B cell (primary cell): Measurements from ENCODE around the gene MICAL3. TPM values are rescaled to one million over a fixed set of nuclear protein-coding genes. Genes with fewer than 3 reads are reported as not detected.
"Not testable (repeated sequence)": the region's sequence is repeated elsewhere in the genome, so short reads cannot be mapped to it uniquely, and the experiment has no call there.

Source experiments
- ATAC-seq: fragments of 200-7000 bp; cut with Tn5 transposase; one replicate; pipeline ENCODE4 v1.10.0; 2021; ENCODE audit warnings: low read depth, mild to moderate bottlenecking, moderate number of reproducible peaks, moderate library complexity
- CTCF ChIA-PET: fragments of 350-600 bp; sonication (Branson Sonifier 250); formaldehyde crosslinking; loops from one replicate; lab custom pipeline; 2021; ENCODE audit warnings: antibody characterized with exemption, inconsistent platforms; lab: Charles Lee
- POLR2A ChIA-PET: fragments of 350-600 bp; sonication (Branson Sonifier 250); formaldehyde crosslinking; loops from one replicate; lab custom pipeline; 2021; ENCODE audit warnings: antibody characterized with exemption; lab: Charles Lee
- DNase-seq: peaks from one replicate; pipeline ENCODE4 v3.0.0; 2013
- H2AFZ ChIP-seq: 2 replicates; pipeline ENCODE4 v1.6.1; 2012; ENCODE audit warnings: mild to moderate bottlenecking, low read depth, low read length; ENCODE audit not compliant: insufficient read depth, poor library complexity, severe bottlenecking
- H3K27ac ChIP-seq, 2 donors: 1 replicate in 1 of 2; 2 replicates in 1 of 2; pipeline ENCODE4 v1.5.1; 2012 to 2013; ENCODE audit warnings: low read length in 2 of 2, mild to moderate bottlenecking in 2 of 2, moderate library complexity in 1 of 2
- H3K27me3 ChIP-seq, 4 experiments: fragments of 200-600 bp in 1 of 4; sonication (generic) in 1 of 4; replicated peaks in 1 of 4; 1 replicate in 2 of 4; 2 replicates in 2 of 4; pipeline versions ENCODE4 v1.6.1 to v1.7.0; 2013 to 2016; ENCODE audit warnings: low read length in 3 of 4, mild to moderate bottlenecking in 2 of 4, mixed read lengths in 1 of 4, moderate library complexity in 1 of 4; ENCODE audit not compliant: insufficient read depth in 4 of 4, control insufficient read depth in 3 of 4; ENCODE audit errors: control extremely low read depth in 1 of 4
- H3K36me3 ChIP-seq, 2 experiments: replicated peaks in 1 of 2; 1 replicate in 1 of 2; 2 replicates in 1 of 2; pipeline versions ENCODE4 v1.6.1 to v1.7.1; 2013; ENCODE audit warnings: low read length in 1 of 2; ENCODE audit not compliant: insufficient read depth in 2 of 2, control insufficient read depth in 1 of 2; ENCODE audit errors: control extremely low read depth in 1 of 2, extremely low read depth in 1 of 2
- H3K4me1 ChIP-seq, 2 donors: fragments of 200-600 bp in 1 of 2; sonication (generic) in 1 of 2; 1 replicate in 1 of 2; 2 replicates in 1 of 2; pipeline versions ENCODE4 v1.5.1 to v1.6.1; 2013 to 2017; ENCODE audit warnings: low read length in 2 of 2; ENCODE audit not compliant: control insufficient read depth in 2 of 2, insufficient read depth in 2 of 2
- H3K4me2 ChIP-seq: replicated peaks from 2 replicates; pipeline ENCODE3; 2012; ENCODE audit warnings: mild to moderate bottlenecking, low read depth, low read length; ENCODE audit not compliant: poor library complexity, severe bottlenecking
- H3K4me3 ChIP-seq, 5 experiments: fragments of 200-600 bp in 1 of 5; sonication (generic) in 1 of 5; 1 replicate in 3 of 5; 2 replicates in 2 of 5; pipeline versions ENCODE4 v1.5.1 to v1.7.0; 2011 to 2016; ENCODE audit warnings: low read length in 4 of 5, mild to moderate bottlenecking in 4 of 5, low read depth in 2 of 5, control low read depth in 1 of 5, moderate library complexity in 1 of 5; ENCODE audit not compliant: insufficient read depth in 1 of 5; ENCODE audit errors: control extremely low read depth in 1 of 5, extremely low read depth in 1 of 5
- H3K79me2 ChIP-seq: fragments of 200-600 bp; sonication (generic); one replicate; pipeline ENCODE4 v1.6.0; 2016; ENCODE audit warnings: low read length; ENCODE audit not compliant: control insufficient read depth, insufficient read depth
- H3K9ac ChIP-seq: fragments of 200-600 bp; sonication (generic); 2 replicates; pipeline ENCODE4 v1.6.1; 2017; ENCODE audit warnings: mild to moderate bottlenecking, low read length, moderate library complexity
- H3K9me3 ChIP-seq, 3 donors: one replicate each; pipeline versions ENCODE4 v1.6.1 to v1.7.1; 2013; ENCODE audit warnings: low read length in 2 of 3; ENCODE audit not compliant: control insufficient read depth in 2 of 3, insufficient read depth in 1 of 3; ENCODE audit errors: control extremely low read depth in 1 of 3
- H4K20me1 ChIP-seq: 2 replicates; pipeline ENCODE4 v1.6.0; 2012; ENCODE audit warnings: mild to moderate bottlenecking, low read length; ENCODE audit not compliant: insufficient read depth, control insufficient read depth, poor library complexity, severe bottlenecking
- H3K27ac Mint-ChIP-seq: one replicate; pipeline ENCODE4 v1.8.0; 2021; ENCODE audit warnings: mixed read lengths
- H3K27me3 Mint-ChIP-seq: one replicate; pipeline ENCODE4 v1.8.0; 2021; ENCODE audit warnings: mixed read lengths
- H3K4me1 Mint-ChIP-seq: one replicate; pipeline ENCODE4 v1.8.0; 2021; ENCODE audit warnings: mixed read lengths
- H3K4me3 Mint-ChIP-seq: one replicate; pipeline ENCODE4 v1.8.0; 2021; ENCODE audit warnings: mixed read lengths
- H3K9me3 Mint-ChIP-seq: one replicate; pipeline ENCODE4 v1.8.0; 2022; ENCODE audit warnings: mixed read lengths; ENCODE audit not compliant: insufficient read depth
- EZH2 ChIP-seq: IDR thresholded peaks from 2 replicates; pipeline ENCODE4 v1.6.1; 2012; ENCODE audit warnings: borderline replicate concordance, low read depth, mild to moderate bottlenecking, moderate library complexity, low read length; ENCODE audit not compliant: insufficient read depth, poor library complexity, severe bottlenecking
- WGBS: methylation state at CpG from one replicate; pipeline ENCODE4 v1.1.5; 2013; ENCODE audit warnings: missing lambda C conversion rate; ENCODE audit not compliant: insufficient coverage; 5-methylcytosine and 5-hydroxymethylcytosine counted together
- intact Hi-C: fragments of 100-400 bp; cut with micrococcal nuclease; formaldehyde crosslinking; loops from one replicate; pipeline ENCODE4 v1.10.0; 2022
- polyA plus RNA-seq: library from polyadenylated mRNA; depleted of rRNA; stranded (reverse); fragments of >200 nt; gene quantifications from 2 replicates; pipeline ENCODE4 v1.2.3, GENCODE V29; 2012
- total RNA-seq, 2 donors: library from RNA; stranded (reverse); fragments of 120-200 nt in 1 of 2; gene quantifications; 1 replicate in 1 of 2; 2 replicates in 1 of 2; pipeline versions ENCODE4 v1.2.3 to v1.2.4, GENCODE V29; 2013 to 2022
- TF ChIP-seq, protein P1 (sequence below): fragments of 200-600 bp; IDR thresholded peaks from one replicate; pipeline ENCODE4 v1.8.0; 2022; ENCODE audit warnings: antibody characterized with exemption, mild to moderate bottlenecking

MICAL3 gene
- total and polyA plus RNA-seq, 2 donors (not counting 1 experiment from before 2014, with no cell fraction given): 50.5 to 253 TPM

DNA sequence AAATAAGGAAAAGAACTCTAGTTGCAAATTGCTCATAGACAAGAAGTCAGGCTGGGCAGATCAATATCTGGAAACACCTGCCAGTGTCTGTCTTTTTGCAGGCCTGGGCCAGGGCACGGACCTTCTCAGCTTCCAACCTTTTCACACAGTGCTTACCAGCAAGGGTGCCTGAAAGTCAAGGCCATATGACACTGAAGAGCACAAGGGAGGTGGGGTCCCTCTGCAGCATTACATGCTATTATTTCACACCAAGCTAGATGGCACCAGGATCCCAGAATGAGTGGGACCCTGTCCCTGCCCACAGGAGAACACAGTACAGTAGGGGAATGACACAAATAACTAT lies 47.6 kb upstream of the MICAL3 start:
- Mint-ChIP-seq H3K4me1 (peaks cover 67% of the 10 kb centered on the region), H3K4me3 (peak overlapping the region; percentile 60), H3K27ac (peak overlapping the region; percentile 65), H3K27me3 (no peaks in the 10 kb centered on the region), H3K9me3 (no peaks in the 10 kb centered on the region)
- peak overlapping the region; percentile 13 for H3K9ac ChIP-seq
- H2AFZ ChIP-seq: no peak overlapping the region
- peak overlapping the region; percentile 61 for H3K4me2 ChIP-seq
- DNase-seq: no peak
- no peaks in the 10 kb centered on the region for H3K9me3 ChIP-seq
- H3K27ac ChIP-seq: peak overlapping the region in 1 of 2 donors; percentile 37
- no peaks in the 10 kb centered on the region for H3K27me3 ChIP-seq
- POLR2A ChIA-PET: interaction anchor here (0.6 to 2.3 kb wide), 2 partner anchors 15 to 75 kb away, joined by 3 to 18 read pairs; no protein-coding TSS in a partner anchor
- peaks cover 9% of the 10 kb centered on the region for H3K79me2 ChIP-seq
- H4K20me1 ChIP-seq: no peaks in the 10 kb centered on the region
- 89% methylated on average over 1 of the region's 1 CpG for WGBS
- H3K36me3 ChIP-seq: no peaks in the 10 kb centered on the region
- CTCF ChIA-PET: interaction anchor here (1.0 to 9.6 kb wide), 8 partner anchors 15 to 329 kb away, joined by 4 to 250 read pairs (median 6); partner anchors contain the start of gene MICAL3
- H3K4me1 ChIP-seq: peaks cover 58 to 66% of the 10 kb centered on the region in 2 donors
- TF ChIP-seq, protein P1, sequence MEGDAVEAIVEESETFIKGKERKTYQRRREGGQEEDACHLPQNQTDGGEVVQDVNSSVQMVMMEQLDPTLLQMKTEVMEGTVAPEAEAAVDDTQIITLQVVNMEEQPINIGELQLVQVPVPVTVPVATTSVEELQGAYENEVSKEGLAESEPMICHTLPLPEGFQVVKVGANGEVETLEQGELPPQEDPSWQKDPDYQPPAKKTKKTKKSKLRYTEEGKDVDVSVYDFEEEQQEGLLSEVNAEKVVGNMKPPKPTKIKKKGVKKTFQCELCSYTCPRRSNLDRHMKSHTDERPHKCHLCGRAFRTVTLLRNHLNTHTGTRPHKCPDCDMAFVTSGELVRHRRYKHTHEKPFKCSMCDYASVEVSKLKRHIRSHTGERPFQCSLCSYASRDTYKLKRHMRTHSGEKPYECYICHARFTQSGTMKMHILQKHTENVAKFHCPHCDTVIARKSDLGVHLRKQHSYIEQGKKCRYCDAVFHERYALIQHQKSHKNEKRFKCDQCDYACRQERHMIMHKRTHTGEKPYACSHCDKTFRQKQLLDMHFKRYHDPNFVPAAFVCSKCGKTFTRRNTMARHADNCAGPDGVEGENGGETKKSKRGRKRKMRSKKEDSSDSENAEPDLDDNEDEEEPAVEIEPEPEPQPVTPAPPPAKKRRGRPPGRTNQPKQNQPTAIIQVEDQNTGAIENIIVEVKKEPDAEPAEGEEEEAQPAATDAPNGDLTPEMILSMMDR: no peak
- no peak for TF ChIP-seq EZH2
- ATAC-seq: no peak
- intact Hi-C loops: no loop called here
- peak overlapping the region in 1 of 5 experiments; percentile 35 for H3K4me3 ChIP-seq

- H3K27ac ChIP-seq: peak overlapping the region; percentile 21 to 37
- Mint-ChIP-seq H3K4me3 (peak overlapping the region; percentile 60), H3K27ac (peak overlapping the region; percentile 65), H3K4me1 (peaks cover 67% of the 10 kb centered on the region)
- peak overlapping the region; percentile 13 for H3K9ac ChIP-seq
- H3K79me2 ChIP-seq, H3K27me3 ChIP-seq, intact Hi-C loops, H4K20me1 ChIP-seq, H3K36me3 ChIP-seq, H3K27me3 Mint-ChIP-seq, H2AFZ ChIP-seq, H3K9me3 Mint-ChIP-seq, H3K9me3 ChIP-seq, ATAC-seq: not testable (repeated sequence)
- peak; percentile 31 for DNase-seq
- peak overlapping the region in 1 of 5 experiments; percentile 35 for H3K4me3 ChIP-seq
- CTCF ChIA-PET: interaction anchor here (1.0 to 9.6 kb wide), 8 partner anchors 14 to 328 kb away, joined by 4 to 250 read pairs (median 6); partner anchors contain the start of gene MICAL3
- WGBS: 65% methylated on average over 2 of the region's 7 CpGs
- peak overlapping the region; percentile 61 for H3K4me2 ChIP-seq
- peaks cover 58 to 66% of the 10 kb centered on the region in 2 donors for H3K4me1 ChIP-seq
- POLR2A ChIA-PET: interaction anchor here (2.3 kb wide), 1 partner anchor 15 kb away, joined by 18 read pairs; no protein-coding TSS in a partner anchor
These were observed 47.1 kb upstream of the MICAL3 start for GRCh38 chr22:18071307-18071967.
